Sigmoid colon (tissue), 4 donors: ENCODE results near the gene CEACAM16.

Experiments used
- CTCF ChIP-seq, 4 experiments: fragments of 450-650 bp in 3 of 4; fragments of 200-600 bp in 1 of 4; IDR thresholded peaks; one replicate each; pipeline ENCODE4 v1.5.1; 2016 to 2019; ENCODE audit warnings: antibody characterized with exemption in 4 of 4, mild to moderate bottlenecking in 3 of 4, moderate library complexity in 2 of 4
- EP300 ChIP-seq, 4 donors: sonication (generic); formaldehyde crosslinking; IDR thresholded peaks; one replicate each; pipeline ENCODE4 v1.6.1; 2017; ENCODE audit warnings: antibody characterized with exemption in 4 of 4
- POLR2A ChIP-seq, 2 donors: fragments of 450-650 bp; IDR thresholded peaks; one replicate each; pipeline ENCODE4 v1.6.1; 2016; ENCODE audit warnings: antibody characterized with exemption in 2 of 2, mild to moderate bottlenecking in 2 of 2, moderate library complexity in 2 of 2

DNA sequence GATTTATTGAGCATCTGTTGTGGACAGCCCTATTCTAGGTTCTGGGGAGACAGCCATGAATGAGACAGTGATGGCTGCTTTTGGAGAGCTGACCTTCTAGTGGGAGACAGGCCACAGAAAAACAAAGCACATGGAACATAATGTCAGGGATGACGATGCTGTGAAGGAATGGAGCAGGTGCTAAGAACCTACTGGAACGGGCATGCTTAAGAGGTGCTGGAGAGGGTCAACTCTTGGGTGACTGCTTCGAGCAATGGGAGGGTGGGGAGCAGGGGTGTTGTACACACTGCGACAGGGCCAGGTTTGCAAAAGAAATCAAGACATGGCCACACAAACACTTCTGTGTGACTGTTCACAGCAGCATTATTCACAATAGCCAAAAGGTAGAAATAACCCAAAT is 12.1 kb upstream of the CEACAM16 start:
- TF ChIP-seq POLR2A (IDR thresholded peaks at IDR 0.05) (no peak), CTCF (IDR thresholded peaks at IDR 0.05) (no peak), EP300 (IDR thresholded peaks at IDR 0.05) (no peak)
